Limb (tissue), 2 donors: ENCODE results near the gene NGF.

Experiments used
- DNase-seq, 2 donors: peaks; one replicate each; pipeline ENCODE4 v3.0.0-alpha.2; 2016; ENCODE audit errors: extremely low spot score in 2 of 2

The NGF gene

GRCh38 chr1:115336741-115337140, 1.3 kb downstream of the NGF start:
- DNase-seq: no peak

GRCh38 chr1:115332813-115333608, 5.0 kb downstream of the NGF start:
- no peak for DNase-seq

GRCh38 chr1:115331558-115332331, 6.3 kb downstream of the NGF start:
- DNase-seq: no peak

- peak in 1 of 2 donors; percentile 66 for DNase-seq
These were observed 7.5 kb downstream of the NGF start for GRCh38 chr1:115330480-115331013.

- DNase-seq: no peak
These were observed 8.1 kb downstream of the NGF start for GRCh38 chr1:115329965-115330364.

- no peak for DNase-seq
These were observed 10.8 kb downstream of the NGF start for GRCh38 chr1:115327270-115327669.

GRCh38 chr1:115326419-115326818, 11.6 kb downstream of the NGF start:
- DNase-seq: no peak

- no peak for DNase-seq
These were observed 12.2 kb downstream of the NGF start for GRCh38 chr1:115325874-115326273.

- DNase-seq: no peak
These were observed 13.2 kb downstream of the NGF start for GRCh38 chr1:115324649-115325420.

- DNase-seq: no peak
These were observed 14.6 kb downstream of the NGF start for GRCh38 chr1:115323366-115324004.

GRCh38 chr1:115322631-115323030, 15.4 kb downstream of the NGF start:
- no peak for DNase-seq

GRCh38 chr1:115320377-115320776, 17.7 kb downstream of the NGF start:
- no peak for DNase-seq

- DNase-seq: no peak
These were observed 18.3 kb downstream of the NGF start for GRCh38 chr1:115319706-115320105.

- no peak for DNase-seq
These were observed 20.7 kb downstream of the NGF start for GRCh38 chr1:115317101-115318012.

- DNase-seq: no peak
These were observed 23.3 kb downstream of the NGF start for GRCh38 chr1:115314765-115315164.

GRCh38 chr1:115314092-115314491, 24.0 kb downstream of the NGF start:
- no peak for DNase-seq

- no peak for DNase-seq
These were observed 24.9 kb downstream of the NGF start for GRCh38 chr1:115313182-115313581.

GRCh38 chr1:115312742-115313141, 25.3 kb downstream of the NGF start:
- no peak for DNase-seq

- no peak for DNase-seq
These were observed 26.5 kb downstream of the NGF start for GRCh38 chr1:115311474-115311989.
